ENCODE measurements around the gene SH3YL1. TPM values are rescaled to one million over a fixed set of nuclear protein-coding genes. Genes with fewer than 3 reads are reported as not detected.

The SH3YL1 gene
- total RNA-seq, 1 donor from 2014 or later, result 8.9 TPM

DNA sequence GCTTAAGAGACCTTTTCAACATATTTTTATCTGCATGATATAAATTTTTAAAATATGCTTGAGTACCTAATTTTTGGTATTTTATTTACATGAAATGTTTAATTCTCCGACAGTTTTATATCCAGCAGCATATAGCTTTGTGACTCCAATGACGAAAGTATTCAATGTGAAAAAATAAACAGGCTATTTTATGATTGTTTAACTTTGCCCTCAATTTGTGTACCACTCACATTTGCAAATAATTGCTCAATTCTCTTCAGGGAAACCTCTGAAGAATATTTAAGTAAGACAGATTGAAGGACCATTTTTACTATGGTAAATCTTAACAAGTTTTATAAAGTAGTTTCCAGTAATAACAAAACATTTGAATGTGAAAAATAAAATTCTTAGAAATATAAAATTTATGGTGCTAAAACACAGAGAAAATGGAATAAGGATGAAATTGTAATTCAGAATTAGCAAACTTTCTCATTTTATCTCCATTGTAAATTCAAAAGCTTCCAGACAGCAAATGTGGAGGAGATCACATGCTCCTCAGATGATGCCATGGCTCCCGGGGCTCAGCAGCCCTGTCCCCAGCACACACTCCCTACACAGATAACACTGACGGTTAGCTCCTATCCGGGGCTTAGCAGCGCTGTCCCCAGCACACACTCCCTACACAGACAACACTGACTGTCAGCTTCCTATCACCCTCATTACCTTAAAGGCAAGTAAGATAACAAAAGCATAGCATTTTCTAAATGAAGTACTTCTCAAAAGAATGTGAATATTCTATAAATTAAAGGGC lies 39.7 kb downstream of the SH3YL1 start:
- no peak for DNase-seq (ENCODE audit: low read depth in 2 of 2)

DNA sequence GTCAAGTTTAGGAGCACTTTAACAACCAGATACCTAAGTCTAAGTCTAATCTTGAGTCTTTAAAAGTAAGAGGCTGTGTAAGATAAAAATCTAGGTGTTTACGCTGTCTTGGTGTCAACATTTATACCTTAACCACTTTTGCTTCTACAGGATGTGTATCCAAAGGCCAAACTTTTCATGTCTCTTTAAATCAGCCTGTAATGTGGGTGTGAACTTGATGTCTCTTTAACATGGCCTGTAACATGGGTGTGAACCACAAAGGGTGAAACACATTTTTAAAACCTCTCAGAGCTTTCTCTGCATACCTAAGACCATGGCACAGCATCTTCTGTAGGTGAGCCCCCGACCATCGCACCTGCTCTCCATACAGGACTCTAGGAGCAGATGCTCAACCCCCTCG lies 40.4 kb downstream of the SH3YL1 start:
- DNase-seq (ENCODE audit: low read depth in 2 of 2), result no peak

DNA sequence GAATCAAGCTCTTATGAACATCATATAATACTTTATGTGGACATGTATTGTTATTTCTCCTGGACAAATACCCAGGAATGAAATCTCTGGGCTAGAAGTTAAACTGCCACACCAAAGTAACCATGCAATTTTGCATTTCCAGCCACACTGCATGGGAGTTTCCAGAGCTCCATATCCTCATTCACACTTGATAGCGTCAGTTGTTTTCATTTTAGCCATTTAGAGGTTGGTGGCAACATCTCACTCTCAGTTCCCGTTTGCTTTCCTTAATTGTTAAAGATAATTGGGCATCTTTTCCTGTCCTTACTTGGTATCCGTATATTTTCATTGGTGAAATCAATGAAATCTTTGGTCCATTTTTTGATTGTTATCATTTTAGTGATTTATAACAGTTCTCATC lies 47.8 kb downstream of the SH3YL1 start:
- DNase-seq (ENCODE audit: low read depth in 2 of 2), result no peak

DNA sequence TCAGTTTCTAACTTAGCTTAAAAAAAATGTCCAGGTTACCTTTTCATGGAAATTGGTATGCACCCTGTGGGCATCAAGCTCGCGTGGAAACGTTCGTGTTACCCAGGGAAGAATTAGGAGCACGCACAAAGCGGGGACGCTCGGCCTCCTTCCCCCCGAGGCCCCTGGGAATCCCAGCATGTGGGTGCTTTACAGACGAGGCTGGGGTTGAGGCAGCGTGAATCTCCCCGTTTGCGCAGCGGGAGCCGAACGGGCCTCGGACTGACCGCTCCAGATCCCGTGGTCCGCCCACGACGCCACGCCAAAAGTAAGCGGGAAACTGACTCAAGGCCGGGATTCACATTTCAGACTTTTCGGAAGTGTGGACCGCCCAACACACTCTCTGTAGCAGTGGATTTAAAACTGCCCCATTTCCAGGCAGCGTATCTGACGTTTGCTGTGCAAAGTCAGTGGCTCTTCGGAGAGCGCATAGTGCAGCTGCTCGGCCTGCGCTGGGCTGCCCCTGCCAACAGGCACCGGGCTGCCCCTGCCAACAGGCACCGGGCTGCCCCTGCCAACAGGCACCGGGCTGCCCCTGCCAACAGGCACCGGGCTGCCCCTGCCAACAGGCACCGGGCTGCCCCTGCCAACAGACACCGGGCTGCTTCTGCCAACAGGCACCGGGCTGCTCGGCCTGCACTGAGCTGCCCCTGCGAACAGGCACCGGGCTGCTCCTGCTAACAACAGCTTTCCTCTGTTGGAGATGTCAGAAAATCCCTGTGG lies 49.7 kb downstream of the SH3YL1 start:
- DNase-seq (ENCODE audit: low read depth in 2 of 2), result no peak

DNA sequence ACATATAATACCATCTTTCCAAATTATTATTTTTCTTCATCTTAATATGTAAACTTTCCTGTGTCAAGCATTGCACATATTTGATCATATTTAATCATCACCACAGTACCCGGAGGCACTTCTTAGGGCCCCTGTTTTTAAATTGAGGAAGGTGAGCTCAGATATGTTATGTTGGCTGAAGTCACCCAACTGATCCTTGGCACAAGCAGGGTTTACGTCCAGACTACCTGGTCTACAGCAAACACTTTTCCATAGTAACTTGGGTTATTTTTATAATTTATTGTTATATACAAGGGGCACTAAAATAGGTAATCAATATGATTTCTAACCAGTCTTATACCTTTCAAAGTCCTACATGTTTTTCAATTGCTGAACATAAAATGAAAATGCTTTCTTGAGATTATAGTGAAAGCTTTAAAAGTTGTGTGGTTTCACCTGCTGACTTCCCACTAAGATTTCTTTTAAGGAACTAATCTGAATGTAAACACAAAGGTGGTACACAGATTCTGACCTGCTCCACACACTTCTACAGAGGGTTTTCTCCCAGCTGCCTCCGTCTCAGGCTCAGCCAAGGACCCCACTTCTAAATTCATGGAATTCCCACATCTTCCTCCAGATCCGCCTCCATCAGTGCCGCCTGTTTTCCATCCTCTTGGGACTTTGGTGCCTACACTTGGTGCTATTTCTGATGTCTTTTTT lies 52.2 kb downstream of the SH3YL1 start:
- no peak for DNase-seq (ENCODE audit: low read depth in 2 of 2)

DNA sequence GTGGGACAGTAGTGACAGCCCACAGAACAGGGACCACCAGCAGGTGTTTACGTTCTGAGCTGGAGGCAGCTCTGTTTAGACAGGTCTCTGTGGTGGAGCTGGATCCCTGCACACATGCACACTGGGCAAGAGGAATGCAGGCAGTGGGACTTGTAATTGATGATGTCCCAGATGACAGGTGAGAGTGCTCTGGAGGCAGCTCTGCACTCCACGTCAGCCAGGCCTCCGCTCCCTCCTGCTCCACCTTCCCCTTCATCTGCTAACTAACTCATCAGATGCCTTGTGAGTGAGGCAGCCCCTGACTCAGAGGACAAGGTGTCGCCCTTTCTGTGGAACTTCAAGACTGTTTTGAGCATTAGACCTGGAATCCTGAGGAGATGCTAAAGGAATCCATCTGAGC lies 53.2 kb downstream of the SH3YL1 start:
- DNase-seq (ENCODE audit: low read depth in 2 of 2), result no peak

DNA sequence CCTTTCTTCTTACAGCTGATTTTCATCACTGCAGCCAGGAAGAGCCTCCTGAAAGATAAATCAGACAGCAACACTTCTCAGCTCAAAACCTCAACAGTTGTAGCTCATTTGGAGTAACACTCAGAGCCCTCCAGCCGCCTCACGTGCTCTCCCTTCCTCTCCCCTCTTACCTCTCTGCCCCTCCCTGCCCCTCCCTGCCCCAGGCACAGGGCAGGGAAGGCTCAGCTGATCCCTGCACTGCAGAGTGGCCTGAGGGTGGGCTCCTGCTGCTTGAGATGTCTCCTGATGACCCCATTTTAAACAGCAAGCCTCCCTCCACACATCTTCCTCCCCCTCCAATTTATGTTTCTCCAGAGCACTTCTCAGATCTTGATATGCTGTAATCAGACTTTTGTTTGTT lies 54.4 kb downstream of the SH3YL1 start:
- DNase-seq (ENCODE audit: low read depth in 2 of 2), result no peak

DNA sequence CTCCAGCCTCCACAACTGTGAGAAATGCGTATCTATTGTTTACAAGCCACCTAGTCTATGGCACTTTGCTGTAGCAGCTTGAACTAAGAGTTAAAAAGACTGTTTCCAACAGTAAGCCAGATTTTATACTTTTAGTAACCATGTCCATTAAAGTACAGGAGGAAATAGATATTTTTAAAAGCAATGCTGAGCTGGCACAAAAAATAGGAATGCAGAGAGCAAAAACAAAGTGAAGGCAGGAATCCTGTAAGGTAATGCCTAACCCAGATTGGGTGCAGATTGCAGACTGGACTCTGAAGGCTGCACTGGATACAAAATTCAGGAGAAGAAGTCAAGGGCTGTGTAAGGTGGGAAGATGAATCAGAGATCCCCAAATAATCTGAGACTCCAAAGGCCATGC lies 55.5 kb downstream of the SH3YL1 start:
- DNase-seq (ENCODE audit: low read depth in 2 of 2), result no peak

DNA sequence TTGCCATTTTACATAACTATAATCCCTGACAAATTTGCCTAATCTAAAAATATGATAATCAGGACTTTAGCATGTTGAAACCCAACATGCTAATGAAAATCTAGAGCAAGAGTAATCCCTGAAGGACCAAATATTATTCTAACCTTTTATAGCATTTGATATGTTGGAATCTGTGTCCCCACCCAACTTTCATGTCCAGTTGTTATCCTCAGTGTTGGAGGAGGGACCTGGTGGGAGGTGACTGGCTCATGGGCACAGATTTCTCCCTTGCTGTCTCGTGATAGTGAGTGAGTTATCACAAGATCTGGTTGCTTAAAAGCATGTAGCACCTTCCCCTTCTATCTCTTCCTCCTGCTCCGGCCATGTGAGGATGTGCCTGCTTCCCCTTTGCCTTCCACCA lies 59.8 kb downstream of the SH3YL1 start:
- DNase-seq (ENCODE audit: low read depth in 2 of 2), result no peak

DNA sequence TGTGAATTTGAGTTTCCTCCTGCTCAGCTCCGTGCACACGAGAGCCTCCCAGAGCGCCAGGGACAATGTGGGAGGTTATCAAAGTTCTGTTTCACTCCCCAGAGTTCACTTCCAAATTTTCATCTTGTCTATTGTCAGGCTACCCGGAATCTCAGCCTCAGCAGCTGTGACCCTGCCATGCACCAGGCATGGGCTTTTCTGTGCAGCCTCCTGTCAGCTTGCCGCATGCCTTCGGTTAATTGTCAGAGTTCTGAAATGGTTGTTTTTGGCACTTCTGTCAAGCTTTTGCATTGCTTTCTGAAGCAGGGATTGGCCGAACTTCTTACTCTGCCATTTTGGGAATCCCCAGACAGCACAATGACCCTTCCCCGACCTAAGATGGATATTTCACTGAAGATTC lies 60.4 kb downstream of the SH3YL1 start:
- DNase-seq (ENCODE audit: low read depth in 2 of 2), result no peak

DNA sequence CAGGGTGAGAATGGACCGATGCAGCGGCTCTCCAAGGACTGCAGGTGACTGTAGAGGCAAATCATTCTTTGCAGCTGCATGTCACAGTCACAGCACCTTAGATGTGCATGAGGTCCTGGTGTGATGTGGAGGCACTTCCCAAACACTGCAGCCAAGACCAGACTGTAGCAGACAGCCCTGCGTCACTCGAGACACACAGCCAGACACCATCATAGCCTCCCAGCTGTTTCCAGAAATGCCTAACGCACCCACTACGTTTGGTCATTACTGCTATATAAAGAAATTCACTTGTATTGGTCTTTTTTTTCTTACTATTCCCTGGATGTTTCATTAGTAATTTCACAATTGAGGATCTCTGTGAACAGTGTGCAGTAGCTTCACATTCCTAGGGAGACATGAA lies 60.9 kb downstream of the SH3YL1 start:
- DNase-seq (ENCODE audit: low read depth in 2 of 2), result no peak

DNA sequence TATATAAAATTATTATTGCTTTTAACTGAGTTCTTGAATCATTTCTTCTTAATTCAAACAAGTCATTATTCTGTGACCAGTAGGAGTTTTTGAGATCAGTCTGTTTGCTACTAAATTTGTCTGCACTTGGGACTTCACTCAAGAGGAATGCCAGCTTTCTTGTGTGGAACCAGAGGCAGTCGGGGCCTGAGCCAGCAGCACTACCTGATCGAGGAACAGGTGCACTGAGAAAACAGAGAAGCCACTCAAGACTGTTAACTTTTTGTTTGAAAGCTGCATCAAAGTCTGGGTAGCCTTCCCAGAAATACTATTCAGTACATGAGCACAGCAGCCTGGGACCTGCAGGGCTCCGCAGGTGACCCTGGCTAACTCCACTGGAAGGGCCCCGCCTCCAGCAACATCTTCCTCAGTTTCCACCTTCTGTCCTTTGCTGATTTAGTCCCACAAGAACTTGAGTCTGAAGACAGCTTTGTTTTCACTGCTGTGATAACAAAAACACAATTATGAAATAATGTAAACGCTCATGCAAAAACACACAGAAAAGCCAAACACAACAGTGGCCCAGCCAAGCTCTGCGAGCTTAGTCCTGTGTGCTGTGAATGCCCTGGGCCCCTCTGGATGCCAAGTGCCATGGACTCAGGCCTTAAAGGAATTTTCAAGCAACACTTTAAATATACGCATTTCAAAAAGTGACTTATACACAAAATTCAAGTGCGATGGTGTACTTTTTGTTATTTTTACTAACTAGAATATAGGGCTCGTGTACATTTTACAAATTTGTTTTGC lies 62.0 kb downstream of the SH3YL1 start:
- no peak for DNase-seq (ENCODE audit: low read depth in 2 of 2)

DNA sequence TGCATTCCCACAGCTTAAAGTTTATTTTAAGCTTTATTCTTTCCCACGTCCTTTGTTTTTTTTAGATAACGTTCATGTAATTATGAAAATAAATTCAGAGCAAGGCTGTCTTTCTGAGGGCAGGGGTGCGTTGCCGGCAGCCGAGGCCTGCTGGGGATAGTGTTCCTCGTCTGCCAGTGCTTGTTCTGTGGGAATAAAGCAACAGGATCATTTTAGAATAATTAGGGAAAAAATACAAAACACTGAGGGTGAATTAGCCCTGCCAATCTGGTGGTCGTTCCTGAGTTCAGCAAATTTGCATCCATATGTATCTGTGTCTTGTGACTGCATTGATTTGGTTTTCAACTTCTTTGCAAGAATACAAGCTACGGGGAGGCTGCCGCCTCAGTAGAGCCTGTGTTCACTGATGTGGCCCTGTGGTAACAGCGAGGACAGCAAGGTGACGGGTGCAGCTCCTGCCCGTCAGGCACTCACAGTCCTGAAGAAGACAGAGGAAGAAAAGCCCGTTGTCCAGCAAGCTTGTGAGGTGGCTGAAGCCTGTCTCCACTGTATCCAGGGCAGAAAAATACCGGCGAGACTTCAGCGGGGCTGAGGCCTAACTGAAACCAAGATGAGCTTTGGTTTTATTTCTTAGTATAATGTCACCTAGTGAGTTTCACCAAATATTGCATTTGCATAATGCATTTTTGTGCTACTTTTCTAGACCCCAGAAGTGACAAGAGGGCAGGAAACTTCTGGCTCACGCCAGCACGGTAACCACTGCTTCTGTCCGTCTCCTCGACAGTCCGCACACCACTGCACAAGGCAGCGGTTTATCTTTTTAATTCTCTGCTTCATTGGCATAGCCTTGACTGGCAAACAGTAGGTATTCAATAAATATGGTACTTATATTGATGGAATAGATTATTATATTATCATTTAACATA lies 64.5 kb downstream of the SH3YL1 start:
- no peak for DNase-seq (ENCODE audit: low read depth in 2 of 2)

DNA sequence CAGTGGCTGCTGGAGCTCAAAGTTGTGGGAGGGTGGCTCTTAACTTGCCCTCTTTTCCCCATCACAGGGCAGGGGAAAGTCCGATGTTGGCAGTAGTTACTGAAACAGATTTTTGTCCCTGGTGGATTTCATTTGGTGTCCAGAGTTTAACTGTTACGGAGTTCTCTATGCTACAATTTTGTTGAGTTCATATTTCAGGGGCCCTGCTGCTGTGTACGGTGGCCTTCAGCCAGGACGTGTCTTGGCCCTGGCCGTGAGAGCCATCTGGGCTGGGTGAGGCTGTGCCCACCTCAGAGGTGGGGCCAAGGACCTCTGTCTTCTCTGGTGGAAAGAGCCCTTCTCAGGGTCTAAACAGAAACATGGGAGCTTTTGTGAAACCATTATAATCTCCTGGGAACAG lies 67.4 kb downstream of the SH3YL1 start:
- no peak for DNase-seq (ENCODE audit: low read depth in 2 of 2)

DNA sequence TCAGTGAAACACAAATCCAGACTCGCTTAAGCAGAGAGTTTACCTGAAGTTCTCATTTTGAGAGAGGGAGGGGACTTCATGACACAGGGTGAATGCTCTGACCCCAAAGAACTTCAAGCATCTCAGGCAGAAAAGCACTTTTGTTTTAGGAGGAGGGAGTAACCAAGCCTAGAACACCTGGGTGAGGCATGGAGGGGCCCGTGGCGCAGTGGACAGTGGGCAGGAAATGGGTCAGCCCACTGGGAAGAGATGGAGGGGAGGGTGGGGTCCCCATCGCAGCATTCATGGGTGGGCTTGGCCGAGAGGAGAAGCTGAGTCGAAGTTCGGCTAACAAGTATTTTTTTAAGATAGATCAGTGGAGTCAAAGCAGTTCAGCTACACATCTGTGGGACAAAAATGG lies 67.9 kb downstream of the SH3YL1 start:
- no peak for DNase-seq (ENCODE audit: low read depth in 2 of 2)

DNA sequence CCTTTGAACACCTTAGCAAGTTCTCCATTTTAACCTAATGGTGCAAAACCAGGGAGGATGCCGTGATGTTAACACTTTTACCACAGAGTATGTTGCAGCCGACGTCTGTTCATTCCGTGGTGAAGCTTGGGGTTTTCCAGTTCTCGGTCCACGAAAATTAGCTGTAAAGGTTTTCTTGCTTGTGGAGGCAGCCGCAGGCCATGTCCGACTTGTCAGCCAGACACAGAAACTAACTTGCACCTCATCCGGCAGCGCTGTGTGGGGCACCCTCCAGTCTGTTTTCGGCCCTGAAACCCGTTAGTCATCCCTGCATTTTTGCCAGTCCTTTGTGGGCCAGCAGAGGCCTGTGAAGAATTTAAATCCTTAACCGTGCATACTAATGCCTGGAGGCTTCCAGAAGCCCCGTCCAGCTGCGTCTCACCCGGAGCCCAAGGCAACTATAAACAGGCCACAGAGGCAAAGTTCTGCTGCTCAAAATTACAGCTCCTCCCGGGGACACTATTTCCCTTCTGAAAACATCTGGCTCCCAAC lies 70.6 kb downstream of the SH3YL1 start:
- no peak for DNase-seq (ENCODE audit: low read depth in 2 of 2)

DNA sequence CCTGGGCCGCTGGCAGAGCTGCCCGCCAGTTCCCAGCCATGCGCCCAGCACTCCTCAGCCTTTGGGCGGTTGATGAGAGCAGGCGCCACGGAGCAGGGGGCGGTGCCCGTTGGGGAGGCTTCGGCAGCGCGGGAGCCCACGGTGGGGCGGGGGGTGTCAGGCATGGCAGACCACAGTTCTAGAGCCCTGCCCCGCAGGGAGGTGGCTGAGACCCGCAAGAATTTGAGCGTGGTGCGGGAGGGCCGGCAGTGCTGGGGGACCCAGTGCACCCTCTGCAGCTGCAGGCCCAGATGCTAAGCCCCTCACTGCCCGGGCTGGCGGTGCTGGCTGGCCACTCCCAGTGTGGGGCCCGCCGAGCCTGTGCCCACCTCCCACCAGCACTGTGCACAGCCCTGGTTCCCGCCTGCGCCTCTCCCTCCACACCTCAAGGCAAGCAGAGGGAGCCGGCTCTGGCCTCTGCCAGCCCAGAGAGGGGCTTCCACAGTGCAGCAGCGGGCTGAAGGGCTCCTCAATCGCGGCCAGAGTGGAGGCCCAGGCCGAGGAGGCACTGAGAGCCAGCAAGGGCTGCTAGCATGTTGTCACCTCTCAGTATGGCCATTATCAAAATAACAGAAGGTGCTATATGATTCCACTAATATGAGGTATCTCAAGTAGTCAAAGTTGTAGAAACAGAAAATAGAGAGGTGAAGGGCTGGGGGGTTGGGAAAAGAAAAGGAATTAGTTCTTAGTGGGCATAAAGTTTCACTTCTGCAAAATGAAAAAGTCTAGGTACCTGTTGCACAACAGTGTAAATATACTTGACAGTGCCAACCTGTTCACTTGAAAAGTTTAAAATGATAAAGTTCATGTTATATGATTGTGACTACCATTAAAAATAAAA lies 72.3 kb downstream of the SH3YL1 start:
- no peak for DNase-seq (ENCODE audit: low read depth in 2 of 2)

DNA sequence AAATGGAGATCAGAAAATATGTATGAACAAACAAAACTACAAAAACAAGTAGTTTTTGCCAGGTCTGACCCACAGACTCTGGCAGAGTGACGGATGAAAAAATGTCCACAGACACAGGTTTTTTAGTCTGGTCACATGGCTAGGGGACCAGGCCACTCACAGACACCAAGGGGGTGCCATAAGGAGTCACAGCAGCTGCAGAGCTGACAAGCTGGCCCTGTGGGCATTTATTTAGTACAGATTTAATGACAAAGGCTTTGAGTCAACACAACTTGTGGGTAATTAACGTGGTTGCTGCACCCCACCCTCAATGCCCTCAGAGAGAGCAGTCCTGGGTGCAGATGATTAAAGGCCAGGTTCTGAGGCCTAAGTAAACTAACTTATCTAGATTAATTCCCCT lies 76.0 kb downstream of the SH3YL1 start:
- no peak for DNase-seq (ENCODE audit: low read depth in 2 of 2)

DNA sequence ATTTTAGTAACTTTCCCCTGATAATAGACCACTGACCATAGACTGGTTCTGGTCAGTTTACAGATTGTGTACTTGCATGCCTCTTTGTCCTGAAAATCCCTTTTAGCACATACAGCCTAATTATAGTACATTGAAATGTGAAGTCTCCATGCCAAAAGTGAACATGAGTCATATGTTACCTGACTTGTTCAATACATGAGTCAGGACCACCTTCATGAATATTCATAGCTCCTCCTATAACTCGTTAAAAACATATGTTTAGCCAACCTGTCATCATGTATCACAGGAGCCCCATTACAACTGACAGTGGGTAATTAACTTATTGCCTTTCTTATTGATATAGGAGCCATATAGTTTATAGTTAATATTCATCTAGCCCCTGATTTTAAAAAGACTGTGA lies 78.6 kb downstream of the SH3YL1 start:
- no peak for DNase-seq (ENCODE audit: low read depth in 2 of 2)

Measured in dermis microvascular lymphatic vessel endothelial cell (primary cell).